ENCODE measurements around the gene XPO1.
"Not testable (repeated sequence)": the region's sequence is repeated elsewhere in the genome, so short reads cannot be mapped to it uniquely, and the experiment has no call there.

Gene XPO1

DNA sequence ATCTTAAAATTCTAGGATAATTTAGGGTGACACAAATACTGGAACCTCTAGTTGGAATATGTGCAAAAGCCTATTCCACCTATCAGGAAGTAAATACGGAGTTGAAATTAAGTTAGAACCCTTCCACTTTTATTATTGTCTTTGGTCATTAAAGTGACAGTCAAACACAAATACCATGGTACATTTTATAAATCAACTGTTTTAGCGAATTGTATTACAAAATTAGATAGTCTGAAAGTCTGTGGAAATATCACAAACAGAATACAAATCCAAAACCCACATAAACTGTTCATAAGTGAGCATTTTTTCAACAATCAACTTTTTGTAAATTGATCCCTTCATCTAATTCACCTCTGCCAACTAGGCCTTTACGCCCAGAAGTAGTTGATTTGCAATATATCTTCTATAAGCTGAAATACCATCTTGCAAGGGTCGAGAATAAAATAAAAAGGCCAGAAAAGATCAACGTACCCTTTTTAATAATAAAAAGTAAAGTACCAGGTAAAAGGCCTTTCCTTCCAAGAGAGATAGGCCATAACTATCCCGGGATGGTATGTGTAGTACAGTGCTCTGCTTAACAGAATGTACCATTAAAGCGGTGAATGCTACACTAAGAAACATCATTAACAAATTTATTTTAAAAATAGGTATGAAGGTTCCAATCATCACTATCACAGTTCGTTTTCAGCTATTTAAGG lies 68.6 kb downstream of the XPO1 start:
- no peak for DNase-seq (ENCODE audit: low read depth, low spot score)

GRCh38 chr2:61468231-61468630 lies 69.9 kb downstream of the XPO1 start:
- not testable (repeated sequence) for DNase-seq (ENCODE audit: low read depth, low spot score)

DNA sequence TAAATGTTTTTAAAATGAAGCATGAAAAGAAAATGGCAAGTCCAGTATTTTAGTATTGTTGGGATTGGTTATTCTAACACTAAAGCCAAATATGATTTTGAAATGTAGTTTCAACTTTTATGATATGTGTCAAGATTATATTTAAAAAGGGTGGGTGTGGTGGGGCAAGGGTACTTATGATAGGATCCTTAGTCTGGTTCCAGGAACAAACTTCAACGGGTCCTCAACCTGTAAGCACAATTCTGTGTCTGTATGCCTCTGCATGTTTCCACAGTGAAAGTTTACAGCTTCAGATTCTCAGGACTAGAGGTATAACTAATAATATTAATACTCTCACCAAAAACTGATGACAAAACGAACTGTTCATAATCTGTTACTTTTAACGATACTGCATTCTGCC lies 73.1 kb downstream of the XPO1 start:
- no peak for DNase-seq (ENCODE audit: low read depth, low spot score)

DNA sequence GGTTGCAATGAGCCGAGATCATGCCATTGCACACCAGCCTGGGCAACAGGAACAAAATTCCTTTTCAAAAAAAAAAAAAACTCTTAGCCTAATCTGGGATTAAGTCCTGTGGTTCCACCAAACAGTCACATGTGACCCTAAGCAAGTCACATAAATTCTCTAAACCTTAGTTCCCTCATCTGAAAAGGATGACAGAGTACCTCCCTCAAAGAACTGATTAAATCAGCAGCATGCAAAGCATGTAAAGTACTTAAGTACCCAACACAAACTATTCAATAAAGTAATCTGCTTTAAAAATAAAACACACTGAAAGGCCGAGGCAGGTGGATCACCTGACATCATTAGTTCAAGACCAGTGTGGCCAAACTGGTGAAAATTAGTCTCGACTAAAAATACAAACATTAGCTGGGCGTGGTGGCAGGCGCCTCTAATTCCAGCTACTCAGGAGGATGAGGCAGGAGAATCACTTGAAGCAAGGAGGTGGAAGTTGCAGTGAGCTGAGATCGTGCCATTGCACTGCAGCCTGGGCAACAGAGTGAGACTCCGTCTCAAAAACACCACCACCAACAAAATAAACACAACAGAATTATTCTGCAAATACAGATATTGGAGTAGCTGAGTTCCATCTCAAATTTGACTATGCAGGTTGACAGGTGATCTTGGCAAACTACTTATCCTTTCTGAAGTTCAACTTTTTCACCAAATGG lies 74.2 kb downstream of the XPO1 start:
- DNase-seq (ENCODE audit: low read depth, low spot score) = no peak

DNA sequence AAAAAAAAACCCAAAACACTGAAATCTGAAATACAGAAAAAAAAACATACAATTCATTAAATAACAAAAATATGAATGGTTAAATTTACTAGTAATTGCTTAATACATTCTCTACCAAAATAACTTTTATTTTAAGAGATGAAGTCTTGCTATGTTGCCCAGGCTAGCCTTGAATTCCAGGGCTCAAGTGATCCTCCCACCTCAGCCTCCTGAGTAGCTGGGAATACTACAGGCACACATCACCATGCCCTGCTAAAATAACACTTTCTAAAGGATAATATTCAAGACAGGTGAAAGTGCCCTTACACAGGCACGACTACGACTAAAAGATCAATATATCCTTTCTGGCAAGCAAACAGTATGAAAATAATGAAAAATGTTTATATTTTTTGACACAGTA lies 76.8 kb downstream of the XPO1 start:
- DNase-seq (ENCODE audit: low read depth, low spot score) = no peak

- no peak for DNase-seq (ENCODE audit: low read depth, low spot score)
Observed at GRCh38 chr2:61460163-61460562, 78.0 kb downstream of the XPO1 start.

- no peak for DNase-seq (ENCODE audit: low read depth, low spot score)
Observed at GRCh38 chr2:61456746-61457420, 81.3 kb downstream of the XPO1 start.

GRCh38 chr2:61456070-61456745 lies 81.9 kb downstream of the XPO1 start:
- no peak for DNase-seq (ENCODE audit: low read depth, low spot score)

DNA sequence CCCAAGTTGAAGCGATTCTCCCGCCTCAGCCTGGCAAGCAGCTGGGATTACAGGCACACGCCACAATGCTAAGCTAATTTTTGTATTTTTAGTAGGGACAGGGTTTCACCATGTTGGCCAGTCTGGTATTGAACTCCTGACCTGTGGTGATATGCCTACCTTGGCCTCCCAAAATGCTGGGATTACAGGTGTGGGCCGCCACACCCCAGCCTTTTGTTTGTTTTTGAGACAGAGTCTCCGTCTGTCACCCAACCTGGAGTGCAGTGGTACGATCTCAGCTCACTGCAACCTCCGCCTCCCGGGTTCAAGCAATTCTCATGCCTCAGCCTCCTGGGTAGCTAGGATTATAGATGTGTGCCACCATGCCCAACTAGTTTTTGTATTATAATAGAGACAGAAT lies 83.2 kb downstream of the XPO1 start:
- not testable (repeated sequence) for DNase-seq (ENCODE audit: low read depth, low spot score)

DNA sequence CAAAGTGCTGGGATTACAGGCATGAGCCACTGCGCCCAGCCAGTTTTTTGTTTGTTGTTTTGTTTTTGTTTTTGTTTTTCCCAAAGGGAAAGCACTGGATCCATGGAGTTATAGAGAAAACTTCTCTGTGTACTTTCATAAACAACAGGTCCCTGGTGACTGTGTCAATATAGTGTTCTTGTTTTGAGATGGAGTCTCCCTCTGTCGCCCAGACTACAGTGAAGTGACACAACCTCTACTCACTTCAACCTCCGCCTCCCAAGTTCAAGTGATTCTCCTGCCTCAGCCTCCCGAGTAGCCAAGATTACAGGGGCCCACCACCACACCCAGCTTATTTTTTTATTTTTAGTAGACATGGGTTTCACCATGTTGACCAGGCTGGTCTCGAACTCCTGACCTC lies 83.8 kb downstream of the XPO1 start:
- no peak for DNase-seq (ENCODE audit: low read depth, low spot score)

GRCh38 chr2:61452392-61452791 lies 85.8 kb downstream of the XPO1 start:
- DNase-seq (ENCODE audit: low read depth, low spot score) = no peak

- DNase-seq (ENCODE audit: low read depth, low spot score) = no peak
Observed at GRCh38 chr2:61451178-61451577, 87.0 kb downstream of the XPO1 start.

- DNase-seq (ENCODE audit: low read depth, low spot score) = no peak
Observed at GRCh38 chr2:61450144-61450543, 88.0 kb downstream of the XPO1 start.

GRCh38 chr2:61448229-61448628 lies 89.9 kb downstream of the XPO1 start:
- no peak for DNase-seq (ENCODE audit: low read depth, low spot score)

GRCh38 chr2:61446971-61447370 lies 91.2 kb downstream of the XPO1 start:
- not testable (repeated sequence) for DNase-seq (ENCODE audit: low read depth, low spot score)

- no peak for DNase-seq (ENCODE audit: low read depth, low spot score)
Observed at GRCh38 chr2:61443342-61444041, 94.7 kb downstream of the XPO1 start.

- DNase-seq (ENCODE audit: low read depth, low spot score) = no peak
Observed at GRCh38 chr2:61439241-61440002, 98.7 kb downstream of the XPO1 start.

DNA sequence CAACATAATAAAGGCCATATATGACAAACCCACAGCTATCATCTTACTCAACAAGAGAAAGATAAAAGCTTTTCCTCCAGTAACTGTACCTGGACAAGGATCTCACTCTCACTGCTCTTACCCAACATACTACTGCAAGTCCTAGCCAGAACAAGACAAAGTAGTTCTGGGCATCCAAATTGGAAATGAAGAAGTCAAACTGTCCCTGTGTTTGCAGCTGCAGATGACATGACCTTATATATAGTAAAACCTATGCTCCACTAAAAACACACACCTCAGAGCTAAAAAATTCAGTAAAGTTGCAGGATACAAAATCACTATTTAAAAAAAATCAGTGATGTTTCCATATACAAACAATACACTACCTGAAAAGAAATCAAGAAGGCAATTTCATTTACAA lies 99.5 kb downstream of the XPO1 start:
- no peak for DNase-seq (ENCODE audit: low read depth, low spot score)

DNA sequence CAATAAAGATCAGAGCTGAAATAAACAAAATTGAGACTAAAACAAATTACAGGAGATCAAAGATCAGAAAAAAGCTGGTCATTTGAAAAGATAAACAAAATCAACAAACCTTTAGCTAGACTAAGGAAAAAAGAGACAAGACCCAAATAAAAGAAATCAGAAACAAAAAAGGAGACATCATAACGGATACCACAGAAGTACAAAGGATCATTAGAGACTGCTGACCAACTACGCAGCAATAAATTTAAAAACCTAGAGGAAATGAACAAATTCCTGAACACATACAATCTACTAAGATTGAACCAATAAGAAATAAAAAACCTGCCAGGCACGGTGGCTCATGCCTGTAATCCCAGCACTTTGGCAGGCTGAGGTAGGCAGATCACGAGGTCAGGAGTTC lies 101.0 kb downstream of the XPO1 start:
- DNase-seq (ENCODE audit: low read depth, low spot score) = no peak

GRCh38 chr2:61436092-61436491 lies 102.1 kb downstream of the XPO1 start:
- no peak for DNase-seq (ENCODE audit: low read depth, low spot score)

DNA sequence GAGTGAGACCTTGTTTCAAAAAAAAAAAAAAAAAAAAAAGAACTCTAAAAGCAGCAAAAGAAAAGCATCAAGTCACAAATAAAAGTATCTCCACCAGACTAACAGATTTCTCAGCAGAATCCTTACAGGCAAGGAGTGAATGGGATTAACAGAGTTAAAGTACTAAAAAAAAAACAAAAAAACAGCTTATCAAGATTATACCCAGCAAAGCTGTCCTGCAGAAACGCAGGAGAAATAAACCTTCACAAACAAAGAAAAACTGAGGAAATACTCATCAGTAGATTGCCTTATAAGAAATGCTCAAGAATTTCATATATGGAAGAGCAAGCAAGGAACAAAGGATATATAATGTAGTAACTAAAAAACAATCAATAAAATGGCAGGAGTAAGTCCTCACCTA lies 102.9 kb downstream of the XPO1 start:
- no peak for DNase-seq (ENCODE audit: low read depth, low spot score)

Measured in activated naive CD8-positive, alpha-beta T cell treated with anti-CD3 and anti-CD28 coated beads, Interleukin-2, amount 50 U/mL, for 16 hours (primary cell).